HL-60 (cell line): ENCODE results near the gene PTTG1IP2.

Experiments used
- CTCF ChIP-seq: IDR thresholded peaks from one replicate; pipeline ENCODE4 v1.5.1; 2011; ENCODE audit warnings: low read length, control low read depth, inconsistent platforms; ENCODE audit not compliant: insufficient read depth
- GABPA ChIP-seq: IDR thresholded peaks from 2 replicates; pipeline ENCODE4 v1.6.1; 2012; ENCODE audit warnings: low read depth
- POLR2AphosphoS5 ChIP-seq: IDR thresholded peaks from 2 replicates; pipeline ENCODE4 v1.6.1; 2012; ENCODE audit warnings: low read depth
- REST ChIP-seq: IDR thresholded peaks from 2 replicates; pipeline ENCODE4 v1.6.1; 2012; ENCODE audit warnings: low read depth; ENCODE audit not compliant: insufficient replicate concordance
- SPI1 ChIP-seq: IDR thresholded peaks from 2 replicates; pipeline ENCODE4 v1.6.1; 2012; ENCODE audit warnings: low read depth, mild to moderate bottlenecking, borderline replicate concordance

- TF ChIP-seq CTCF (no peak), REST (no peak), GABPA (no peak), POLR2AphosphoS5 (no peak), SPI1 (no peak)
These were observed 62.9 kb downstream of the PTTG1IP2 start for GRCh38 chr7:90532231-90532929.
